Colonic mucosa (tissue), 4 donors: ENCODE data around the gene CFAP157. TPM values are rescaled to one million over a fixed set of nuclear protein-coding genes. Genes with fewer than 3 reads are reported as not detected.

Source experiments
- DNase-seq: peaks from one replicate; pipeline ENCODE4 v3.0.0-alpha.2; 2020
- H3K27ac ChIP-seq: fragments of 200-600 bp; one replicate; pipeline ENCODE4 v1.8.0; 2021
- H3K27me3 ChIP-seq: fragments of 200-600 bp; one replicate; pipeline ENCODE4 v1.8.0; 2021
- H3K36me3 ChIP-seq: fragments of 200-600 bp; one replicate; pipeline ENCODE4 v1.8.0; 2021
- H3K4me1 ChIP-seq: fragments of 200-600 bp; one replicate; pipeline ENCODE4 v1.8.0; 2021; ENCODE audit warnings: mild to moderate bottlenecking
- H3K4me3 ChIP-seq: fragments of 200-600 bp; one replicate; pipeline ENCODE4 v1.8.0; 2021
- H3K9ac ChIP-seq, 2 donors: one replicate each; pipeline ENCODE4 v1.7.0; 2013; ENCODE audit warnings: control low read depth in 2 of 2, low read depth in 2 of 2, low read length in 2 of 2
- H3K9me3 ChIP-seq: fragments of 200-600 bp; one replicate; pipeline ENCODE4 v1.8.0; 2021
- CTCF ChIP-seq: fragments of 200-600 bp; IDR thresholded peaks from one replicate; pipeline ENCODE4 v1.8.0; 2022; ENCODE audit warnings: antibody characterized with exemption, mild to moderate bottlenecking
- intact Hi-C: fragments of 100-400 bp; cut with DNase I; formaldehyde crosslinking; loops from one replicate; pipeline ENCODE4 v1.14.1; 2022
- total RNA-seq, 2 donors: library from RNA; stranded (reverse); fragmentation: NEBNext Ultra II Directional in 1 of 2; extraction: Animal tissue kit (Norgen Biotek cat#: 25700) in 1 of 2; gene quantifications; one replicate each; pipeline ENCODE4 v1.2.1, GENCODE V29; 2021
- donor health status: healthy.
- donor health status: DM: no; HTN: no; CAD: no.
- donor health status: DM: no; HTN: no; CAD: no.

CFAP157 gene
- total RNA-seq, 2 donors from 2014 or later: 0.12 TPM; not detected in 1

DNA sequence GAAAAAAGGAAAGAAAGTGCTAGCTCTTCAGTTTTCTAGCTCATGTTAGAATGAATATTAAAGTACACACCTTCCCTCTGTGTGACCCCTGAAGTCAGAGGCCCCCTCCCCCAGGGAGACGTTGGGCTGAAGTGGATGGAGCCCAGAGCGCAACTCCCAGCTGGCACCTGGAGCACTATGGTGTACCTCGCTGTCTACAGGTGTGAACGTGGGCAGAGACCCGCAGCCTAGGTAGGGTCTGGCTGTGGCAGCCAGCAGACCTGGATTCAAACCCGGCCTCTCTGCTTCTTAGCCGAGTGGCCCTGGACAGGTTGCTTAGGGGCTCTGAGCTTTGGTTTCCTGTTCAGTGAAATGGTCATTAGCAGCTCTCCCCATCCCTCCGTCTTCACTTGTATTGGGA lies 22.0 kb downstream of the CFAP157 start:
- intact Hi-C loops: no loop called here
- Histone ChIP-seq H3K36me3 (no peaks in the 10 kb centered on the region), H3K27me3 (no peaks in the 10 kb centered on the region), H3K9me3 (no peaks in the 10 kb centered on the region), H3K27ac (no peak overlapping the region), H3K9ac (no peak overlapping the region), H3K4me1 (peaks cover under 1% of the 10 kb centered on the region), H3K4me3 (no peak overlapping the region)
- DNase-seq: no peak
- no peak for TF ChIP-seq CTCF

DNA sequence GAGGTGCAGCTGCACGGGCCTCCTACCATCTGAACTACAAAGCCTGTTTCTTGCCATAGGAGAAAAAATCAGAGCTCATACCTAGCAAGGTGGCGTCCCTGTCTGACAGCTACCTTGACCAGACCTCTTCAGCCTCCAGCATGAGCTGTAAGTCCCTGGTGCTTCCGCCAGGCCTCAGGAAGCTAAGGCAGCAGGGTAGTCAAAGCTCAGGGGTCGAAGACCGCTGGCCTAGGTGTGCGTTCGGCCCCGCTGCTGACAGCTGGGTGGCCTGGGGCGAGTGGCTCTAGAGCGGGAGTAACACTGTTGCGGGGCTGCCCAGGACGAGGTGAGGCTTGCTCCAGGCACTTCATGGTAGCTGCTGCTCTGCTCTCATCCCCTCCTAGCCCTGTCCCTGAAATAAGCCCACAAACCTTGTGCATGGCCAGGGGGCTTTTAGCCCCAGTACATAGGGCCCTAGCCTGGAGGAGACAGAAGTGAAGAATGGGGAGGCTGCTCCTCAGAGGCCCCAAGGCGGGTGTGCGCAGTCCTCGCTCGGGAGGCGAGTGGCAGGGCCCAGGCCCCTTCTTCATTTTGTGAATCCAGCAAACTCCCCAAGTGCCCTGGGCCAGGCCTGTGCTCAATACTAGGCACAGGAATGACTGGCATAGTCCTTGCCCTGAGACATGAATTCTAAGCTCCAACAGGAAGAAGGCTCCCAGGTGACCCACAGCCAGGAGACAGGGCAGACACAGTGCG lies 22.9 kb downstream of the CFAP157 start:
- no peak overlapping the region for H3K9ac ChIP-seq

DNA sequence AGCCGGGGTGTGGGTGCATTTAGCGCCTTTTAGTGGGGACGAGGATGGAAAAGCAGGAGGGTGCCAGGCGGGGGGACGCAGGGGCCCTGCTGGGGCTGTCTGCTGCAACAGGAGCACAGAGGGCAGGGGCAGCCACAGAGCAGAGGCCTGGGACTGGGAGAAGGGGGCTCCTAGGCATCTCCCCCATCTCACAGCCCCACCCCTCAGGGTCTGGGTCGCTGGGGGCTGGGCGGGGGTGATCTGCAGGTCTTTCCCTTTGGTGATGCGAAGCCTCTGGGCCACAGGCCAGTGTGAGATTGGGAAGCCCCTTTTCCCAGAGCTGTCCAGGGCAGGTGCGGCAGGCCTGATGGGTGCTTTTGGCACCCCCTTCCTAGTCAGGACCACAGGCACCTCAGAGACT lies 23.5 kb downstream of the CFAP157 start:
- no peak for DNase-seq
- intact Hi-C loops: loop anchor here (10.0 kb wide), 1 partner anchor 225 kb away; no protein-coding TSS in a partner anchor
- H3K27ac ChIP-seq: no peak overlapping the region
- no peak for TF ChIP-seq CTCF
- H3K36me3 ChIP-seq: no peaks in the 10 kb centered on the region
- H3K9ac ChIP-seq: no peak overlapping the region
- no peaks in the 10 kb centered on the region for H3K27me3 ChIP-seq
- H3K4me3 ChIP-seq: no peak overlapping the region
- peaks cover 7% of the 10 kb centered on the region for H3K4me1 ChIP-seq
- H3K9me3 ChIP-seq: no peaks in the 10 kb centered on the region

More for the DNA sequence above, 22.9 kb downstream of the CFAP157 start:
- peaks cover 7% of the 10 kb centered on the region for H3K4me1 ChIP-seq
- no peak overlapping the region for H3K27ac ChIP-seq
- intact Hi-C loops: loop anchor here (10.0 kb wide), 1 partner anchor 225 kb away; no protein-coding TSS in a partner anchor
- H3K4me3 ChIP-seq: no peak overlapping the region
- H3K9me3 ChIP-seq: no peaks in the 10 kb centered on the region
- H3K27me3 ChIP-seq: no peaks in the 10 kb centered on the region
- no peaks in the 10 kb centered on the region for H3K36me3 ChIP-seq
- DNase-seq: no peak
- no peak for TF ChIP-seq CTCF

DNA sequence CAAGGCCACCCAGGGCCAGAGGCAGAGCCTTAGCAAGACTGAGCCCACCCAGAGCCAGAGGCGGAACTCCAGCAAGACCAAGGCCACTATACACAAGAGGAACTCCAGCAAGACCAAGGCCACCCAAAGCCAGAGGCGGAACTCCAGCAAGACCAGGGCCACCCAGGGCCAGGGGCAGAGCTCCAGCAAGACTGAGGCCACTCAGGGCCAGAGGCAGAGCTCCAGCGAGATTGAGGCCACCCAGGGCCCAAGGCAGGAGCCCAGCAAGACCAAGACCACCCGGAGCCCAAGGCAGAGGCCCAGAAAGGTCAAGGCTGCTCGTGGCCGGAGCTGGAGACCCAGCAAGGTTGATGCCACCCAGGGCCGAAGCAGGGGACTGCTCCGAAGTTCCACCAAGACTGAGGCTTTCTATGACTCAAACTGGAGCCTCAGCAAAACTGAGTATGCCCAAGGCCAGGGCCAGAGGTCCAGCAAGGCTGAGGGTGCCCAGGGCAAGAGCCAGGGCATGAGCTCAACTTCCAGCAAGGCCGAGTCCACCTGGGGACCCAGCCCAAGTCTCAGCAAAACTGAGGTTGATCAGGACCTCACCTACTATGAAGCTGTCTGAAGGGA lies 24.1 kb downstream of the CFAP157 start:
- Histone ChIP-seq H3K4me3 (no peak overlapping the region), H3K27me3 (no peaks in the 10 kb centered on the region), H3K9me3 (no peaks in the 10 kb centered on the region), H3K4me1 (peaks cover 7% of the 10 kb centered on the region), H3K27ac (no peak overlapping the region), H3K36me3 (no peaks in the 10 kb centered on the region), H3K9ac (no peak overlapping the region)
- no peak for DNase-seq
- no peak for TF ChIP-seq CTCF
- intact Hi-C loops: loop anchor here (10.0 kb wide), 1 partner anchor 226 kb away; no protein-coding TSS in a partner anchor

DNA sequence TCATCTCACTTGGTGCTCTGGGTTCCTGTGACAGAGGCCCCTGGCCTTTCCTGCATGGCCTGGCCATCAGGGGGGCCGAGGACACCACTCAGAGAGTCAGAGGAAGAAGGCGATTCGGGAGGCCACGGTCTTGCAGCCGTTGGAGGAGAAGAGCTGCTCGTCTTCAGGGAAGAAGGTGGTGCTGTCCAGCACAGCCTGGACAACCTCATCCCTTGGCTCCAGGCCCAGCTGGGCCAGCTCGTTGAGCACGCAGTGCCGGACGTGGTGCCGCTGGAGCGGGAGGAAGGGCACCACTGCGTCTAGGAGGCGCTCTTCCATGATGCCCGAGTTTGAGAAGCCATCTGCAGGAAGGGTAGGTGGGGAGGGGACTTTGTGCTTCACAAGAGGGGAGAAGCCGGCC lies 25.1 kb downstream of the CFAP157 start:
- H3K27me3 ChIP-seq: no peaks in the 10 kb centered on the region
- no peaks in the 10 kb centered on the region for H3K36me3 ChIP-seq
- no peak for DNase-seq
- no peak for TF ChIP-seq CTCF
- peaks cover 7% of the 10 kb centered on the region for H3K4me1 ChIP-seq
- H3K9me3 ChIP-seq: no peaks in the 10 kb centered on the region
- no peak overlapping the region for H3K4me3 ChIP-seq
- H3K9ac ChIP-seq: no peak overlapping the region
- no peak overlapping the region for H3K27ac ChIP-seq
- intact Hi-C loops: loop anchor here (10.0 kb wide), 1 partner anchor 227 kb away; no protein-coding TSS in a partner anchor
